AG08395 (cell line): ENCODE data around the gene PRKG1.
"Not testable (repeated sequence)": the region's sequence is repeated elsewhere in the genome, so short reads cannot be mapped to it uniquely, and the experiment has no call there.

Experiments used
- DNase-seq: peaks from one replicate; pipeline ENCODE4 v3.0.0; 2012; ENCODE audit warnings: mixed read lengths, low spot score

Gene PRKG1

GRCh38 chr10:51510231-51510630, 435.9 kb downstream of the PRKG1 start:
- no peak for DNase-seq

GRCh38 chr10:51521605-51522004, 447.3 kb downstream of the PRKG1 start:
- no peak for DNase-seq

DNA sequence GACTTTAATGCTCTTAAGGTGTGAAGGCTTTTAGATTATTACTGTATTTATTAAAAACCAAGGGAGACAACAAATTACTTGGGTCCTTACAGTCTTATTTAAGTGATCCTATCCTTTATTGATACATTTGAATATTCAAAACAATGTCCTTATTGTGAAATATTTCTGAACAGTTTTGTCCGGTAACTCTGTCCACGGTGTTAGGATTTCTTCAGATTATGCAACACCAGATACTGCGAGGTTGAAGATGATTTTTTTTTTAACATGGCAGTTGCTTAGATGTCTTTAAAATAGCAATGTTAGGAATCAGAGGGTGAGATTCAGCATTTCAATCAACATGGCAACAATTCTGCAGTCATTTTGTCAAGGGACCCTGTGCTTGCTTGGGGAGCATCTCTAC, 448.6 kb downstream of the PRKG1 start:
- DNase-seq = peak; percentile 4

- no peak for DNase-seq
Measured at GRCh38 chr10:51523440-51523839, 449.2 kb downstream of the PRKG1 start.

- peak; percentile 14 for DNase-seq
Measured at GRCh38 chr10:51524041-51524440, 449.8 kb downstream of the PRKG1 start.

- DNase-seq = no peak
Measured at GRCh38 chr10:51527522-51528219, 453.4 kb downstream of the PRKG1 start.

GRCh38 chr10:51528527-51528926, 454.2 kb downstream of the PRKG1 start:
- no peak for DNase-seq

DNA sequence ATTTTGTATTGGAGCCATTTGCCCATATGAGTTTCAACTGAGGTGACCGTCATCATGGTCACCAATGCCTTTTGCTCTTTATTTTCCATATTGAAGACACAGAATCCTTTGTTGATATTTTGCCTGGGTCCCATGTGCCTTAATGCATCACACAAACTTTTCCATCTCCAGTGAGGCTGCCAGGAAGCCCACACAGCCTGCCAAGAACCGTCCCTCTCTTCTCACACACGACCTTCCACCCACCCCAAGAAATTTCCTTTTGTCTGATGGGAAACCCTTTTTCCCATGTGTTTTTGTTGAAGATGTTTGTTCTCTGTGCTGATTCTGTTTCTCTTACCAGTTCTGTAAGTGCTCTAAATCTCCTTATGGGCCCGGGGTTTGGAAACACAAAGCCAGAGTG, 456.3 kb downstream of the PRKG1 start:
- no peak for DNase-seq

DNA sequence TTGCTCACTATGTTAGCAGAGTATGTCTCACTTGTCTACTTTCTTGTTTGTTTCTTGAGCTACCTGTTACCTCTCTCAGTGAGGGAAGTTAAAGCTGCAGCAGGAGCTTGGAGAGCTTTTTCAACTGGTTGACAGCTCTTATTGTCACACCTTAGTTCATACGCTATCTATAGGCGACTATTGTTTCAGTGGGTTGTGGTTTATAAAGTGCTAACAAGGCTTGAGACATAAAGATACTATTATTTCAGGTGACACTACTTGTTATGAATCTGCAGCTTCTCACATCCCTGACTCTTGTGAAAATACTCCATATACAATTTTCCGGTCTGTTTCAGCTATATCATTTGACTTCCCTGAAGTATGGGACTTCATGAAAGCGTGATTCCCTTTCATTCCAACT, 457.8 kb downstream of the PRKG1 start:
- DNase-seq = no peak

- DNase-seq = no peak
Measured at GRCh38 chr10:51542853-51543252, 468.6 kb downstream of the PRKG1 start.

DNA sequence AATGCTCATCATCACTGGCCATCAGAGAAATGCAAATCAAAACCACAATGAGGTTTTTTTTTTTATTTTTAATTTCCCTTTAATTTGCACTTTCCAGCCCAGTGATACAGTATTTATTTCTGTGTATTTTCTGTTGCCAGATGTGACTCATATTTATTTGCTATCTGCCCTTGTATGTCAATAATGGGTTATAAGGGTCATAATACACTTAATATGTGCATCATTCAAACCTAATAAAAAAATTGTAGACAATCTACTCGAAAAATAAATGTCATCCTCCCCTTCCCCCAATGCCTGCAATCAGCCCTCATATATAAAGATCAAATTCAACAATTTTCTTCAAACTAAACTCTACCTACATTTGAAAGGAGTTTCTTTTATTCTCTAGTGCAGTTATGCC, 470.6 kb downstream of the PRKG1 start:
- no peak for DNase-seq

- DNase-seq = no peak
Measured at GRCh38 chr10:51547941-51548340, 473.7 kb downstream of the PRKG1 start.

DNA sequence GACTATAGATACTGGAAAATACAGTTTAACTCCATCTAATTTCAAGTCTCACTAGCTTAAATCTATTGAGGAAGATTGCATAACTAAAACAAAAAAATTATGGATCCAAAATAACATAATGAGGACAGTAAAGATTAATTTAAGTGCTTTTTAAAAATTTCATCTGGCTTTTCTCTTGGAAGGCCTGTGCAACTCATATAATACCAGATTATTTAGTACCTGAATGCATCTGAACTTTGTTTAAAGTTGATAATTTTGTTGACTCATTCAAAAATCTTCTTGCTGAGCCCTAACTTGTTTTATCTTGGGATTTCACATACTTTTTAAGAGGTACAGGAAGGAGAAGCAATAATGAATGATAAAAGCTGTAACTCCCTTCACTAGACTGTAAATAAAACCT, 478.6 kb downstream of the PRKG1 start:
- DNase-seq = no peak

DNA sequence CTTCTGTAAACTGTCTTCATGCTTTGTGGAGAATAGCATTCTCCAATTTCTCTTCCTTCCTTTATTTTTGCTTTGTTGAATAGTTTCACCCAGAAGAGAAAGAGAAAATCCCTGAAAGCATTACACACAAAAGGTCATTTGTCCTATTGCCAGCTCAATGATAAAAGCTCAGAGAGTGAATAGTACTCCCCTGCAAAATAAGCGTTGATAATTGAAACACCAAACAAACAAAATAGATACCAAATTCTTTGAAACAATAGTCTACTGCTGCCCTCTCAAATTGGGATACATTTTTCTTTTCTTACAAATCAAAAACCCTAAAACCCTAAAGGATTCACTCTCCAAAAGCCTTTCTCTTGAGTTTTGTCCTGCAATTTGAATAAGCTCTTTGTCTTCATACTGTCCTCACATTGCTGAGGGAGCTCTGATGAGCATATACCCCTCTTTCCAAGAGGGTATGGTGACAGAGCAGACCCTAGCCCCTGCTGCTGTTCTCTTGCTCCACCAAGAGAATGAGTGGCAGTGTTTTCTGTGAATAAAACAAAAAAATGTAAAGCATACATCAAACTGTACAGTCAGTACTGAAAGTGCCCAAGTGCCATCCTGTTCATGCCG, 490.7 kb downstream of the PRKG1 start:
- no peak for DNase-seq

GRCh38 chr10:51567271-51567670, 493.0 kb downstream of the PRKG1 start:
- DNase-seq = no peak

DNA sequence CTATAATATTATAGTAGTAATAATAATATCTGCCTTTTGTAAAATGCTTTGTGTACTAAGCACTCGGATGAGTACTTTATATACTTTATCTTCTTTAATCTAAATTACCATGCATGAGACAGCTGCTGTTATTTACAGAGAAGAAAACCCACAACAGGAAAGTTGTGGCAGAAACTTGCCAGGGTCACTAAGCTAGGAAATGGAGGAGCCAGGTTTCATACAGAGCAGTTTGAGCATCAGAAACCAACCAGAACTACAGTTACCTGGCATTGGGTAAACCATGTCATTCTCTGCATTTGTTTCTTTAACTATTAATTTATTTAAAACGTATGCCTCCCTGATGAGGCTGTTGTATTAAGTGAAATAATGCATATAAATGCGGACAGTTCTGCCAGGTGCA, 495.2 kb downstream of the PRKG1 start:
- DNase-seq = no peak

- DNase-seq = no peak
Measured at GRCh38 chr10:51574248-51575048, 500.2 kb downstream of the PRKG1 start.

DNA sequence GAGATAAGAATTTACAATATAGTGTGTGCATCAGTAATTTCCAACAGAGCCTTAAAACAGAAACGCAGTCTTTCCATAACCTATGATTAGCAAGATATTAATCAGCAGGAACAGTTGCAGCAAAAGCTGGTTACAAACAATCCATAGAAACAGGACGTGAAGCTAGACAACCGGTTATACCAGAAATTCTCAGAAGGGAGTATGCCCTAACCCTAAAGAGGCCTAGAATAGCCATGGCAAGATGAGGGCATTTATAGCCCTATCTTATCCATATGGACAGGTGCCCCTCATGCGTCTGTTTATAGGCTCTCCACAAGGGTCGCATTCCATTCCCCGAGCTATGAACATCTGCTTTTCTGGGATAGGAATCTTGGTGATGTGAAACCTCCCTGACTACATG, 506.9 kb downstream of the PRKG1 start:
- DNase-seq = not testable (repeated sequence)

GRCh38 chr10:51583976-51584375, 509.7 kb downstream of the PRKG1 start:
- no peak for DNase-seq

DNA sequence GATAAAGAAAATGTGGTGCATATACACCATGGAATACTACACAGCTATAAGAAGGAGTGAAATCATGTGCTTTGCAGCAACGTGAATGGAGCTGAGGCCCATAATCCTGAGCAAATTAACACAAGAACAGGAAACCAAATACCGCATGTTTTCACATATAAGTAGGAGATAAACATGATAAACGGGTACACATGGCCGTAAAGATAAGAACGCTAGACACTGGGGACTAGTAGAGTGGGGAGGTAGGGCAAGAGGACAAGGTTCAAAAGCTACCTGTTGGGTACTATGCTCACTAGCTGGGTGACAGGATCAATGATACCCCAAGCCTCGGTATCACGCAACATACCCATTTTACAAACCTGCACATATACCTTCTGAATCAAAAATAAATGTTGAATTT, 511.5 kb downstream of the PRKG1 start:
- DNase-seq = no peak

GRCh38 chr10:51588984-51589383, 514.7 kb downstream of the PRKG1 start:
- no peak for DNase-seq

DNA sequence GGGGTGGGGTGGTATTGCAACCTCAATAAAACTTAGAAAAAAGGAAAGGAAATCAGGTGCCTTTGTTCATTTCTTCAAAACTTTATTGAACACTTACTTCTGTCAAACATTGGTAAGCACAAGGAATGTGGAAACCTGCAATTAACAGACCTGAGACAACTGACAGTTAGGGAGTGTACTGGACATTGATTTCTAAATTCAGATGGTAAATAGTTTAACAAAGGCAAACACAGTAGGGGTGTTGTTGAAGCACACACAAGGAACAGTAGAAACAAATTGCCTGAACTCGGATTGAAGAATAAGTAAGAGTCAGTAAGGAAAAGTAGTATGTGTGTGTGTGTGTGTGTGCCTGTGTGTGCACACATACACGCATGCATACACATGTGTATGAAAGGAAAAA, 516.5 kb downstream of the PRKG1 start:
- no peak for DNase-seq

GRCh38 chr10:51596695-51597094, 522.4 kb downstream of the PRKG1 start:
- DNase-seq = no peak
